GM12878 (cell line): ENCODE measurements around the gene MAP3K4. TPM values are rescaled to one million over a fixed set of nuclear protein-coding genes. Genes with fewer than 3 reads are reported as not detected.

Experiments
- ATAC-seq: fragments of 200-7000 bp; cut with Tn5 transposase; 3 replicates; pipeline ENCODE4 v1.9.1; 2020; ENCODE audit warnings: mild to moderate bottlenecking, moderate library complexity
- BruUV-seq: library from RNA; stranded (reverse); fragments of 400-500 nt; replicated peaks from 2 replicates; lab custom pipeline; 2021; lab: Mats Ljungman, UMichigan
- CTCF ChIA-PET: fragments of 300-600 bp; sonication (Branson Sonifier 250); formaldehyde crosslinking; extraction: SDS; loops from one replicate; lab custom pipeline; 2021; ENCODE audit warnings: inconsistent platforms; lab: Yijun Ruan, JAX
- POLR2A ChIA-PET: fragments of 350-600 bp; formaldehyde crosslinking; extraction: SDS; loops from one replicate; lab custom pipeline; 2021; ENCODE audit warnings: inconsistent platforms; lab: Charles Lee
- RAD21 ChIA-PET: fragments of 300-600 bp; sonication (Branson Sonifier 250); formaldehyde crosslinking; loops from one replicate; lab custom pipeline; 2023; ENCODE audit warnings: antibody characterized with exemption; ENCODE audit not compliant: unreplicated experiment; lab: Charles Lee
- SMC1A ChIA-PET: fragments of 300-600 bp; sonication (Branson Sonifier 250); formaldehyde crosslinking; loops from one replicate; lab custom pipeline; 2023; ENCODE audit not compliant: unreplicated experiment, uncharacterized antibody; lab: Charles Lee
- DNase-seq: peaks from one replicate; pipeline ENCODE4 v3.0.0-alpha.2; 2011; ENCODE audit warnings: low read depth, low spot score
- FAIRE-seq: peaks from 3 replicates; lab custom pipeline; 2011; peaks lifted over from hg19 to GRCh38; lab: Jason Lieb, UNC
- H2AFZ ChIP-seq: 2 replicates; pipeline ENCODE4 v1.6.0; 2011; ENCODE audit warnings: low read depth, low read length, control low read depth; ENCODE audit not compliant: control insufficient read depth
- H3K27ac ChIP-seq: 2 replicates; pipeline ENCODE4 v1.5.1; 2011; ENCODE audit warnings: control low read depth; ENCODE audit not compliant: control insufficient read depth, insufficient read depth
- H3K27me3 ChIP-seq, 2 experiments: replicated peaks in 1 of 2; 2 replicates each; pipeline versions ENCODE4 v1.6.0 to v1.6.1; 2011; ENCODE audit warnings: low read length in 1 of 2; ENCODE audit not compliant: control insufficient read depth in 2 of 2, insufficient read depth in 2 of 2
- H3K36me3 ChIP-seq, 2 experiments: 2 replicates each; pipeline ENCODE4 v1.5.1; 2011; ENCODE audit warnings: low read length in 1 of 2; ENCODE audit not compliant: control insufficient read depth in 2 of 2, insufficient read depth in 2 of 2
- H3K4me1 ChIP-seq: 2 replicates; pipeline ENCODE4 v1.6.1; 2011; ENCODE audit warnings: mild to moderate bottlenecking, low read length, moderate library complexity, mixed read lengths; ENCODE audit not compliant: control insufficient read depth, insufficient read depth
- H3K4me2 ChIP-seq: 2 replicates; pipeline ENCODE4 v1.6.0; 2011; ENCODE audit warnings: control low read depth; ENCODE audit not compliant: control insufficient read depth, insufficient read depth
- H3K4me3 ChIP-seq: fragments of 200-600 bp; sonication (generic); 2 replicates; pipeline ENCODE4 v1.5.1; 2016
- H3K79me2 ChIP-seq: 2 replicates; pipeline ENCODE4 v1.6.0; 2011; ENCODE audit warnings: low read length; ENCODE audit not compliant: control insufficient read depth, insufficient read depth
- H3K9ac ChIP-seq: 2 replicates; pipeline ENCODE4 v1.8.0; 2011; ENCODE audit warnings: low read length, control low read depth, mixed read lengths; ENCODE audit not compliant: control insufficient read depth, insufficient read depth
- H3K9me3 ChIP-seq: replicated peaks from 3 replicates; pipeline ENCODE4 v1.5.1; 2011; ENCODE audit warnings: mild to moderate bottlenecking, low read length; ENCODE audit not compliant: control insufficient read depth, insufficient read depth
- H4K20me1 ChIP-seq: 2 replicates; pipeline ENCODE4 v1.6.0; 2011; ENCODE audit not compliant: control insufficient read depth, insufficient read depth
- IRF4 ChIP-seq: IDR thresholded peaks from 2 replicates; pipeline ENCODE4 v1.6.1; 2011; ENCODE audit warnings: low read depth, low read length
- KDM1A ChIP-seq: fragments of 200-600 bp; sonication (generic); IDR thresholded peaks from 2 replicates; pipeline ENCODE4 v1.6.1; 2016; ENCODE audit warnings: borderline replicate concordance
- NFIC ChIP-seq: IDR thresholded peaks from 2 replicates; pipeline ENCODE4 v1.6.1; 2012; ENCODE audit warnings: low read depth, mild to moderate bottlenecking, inconsistent platforms, low read length, moderate library complexity
- PAX8 ChIP-seq: fragments of 450-650 bp; IDR thresholded peaks from 2 replicates; pipeline ENCODE4 v1.6.1; 2017; ENCODE audit warnings: mild to moderate bottlenecking, moderate library complexity
- SRF ChIP-seq, 2 experiments: IDR thresholded peaks; 2 replicates each; pipeline ENCODE4 v1.6.1; 2011; ENCODE audit warnings: low read depth in 2 of 2, low read length in 2 of 2, mild to moderate bottlenecking in 1 of 2, moderate library complexity in 1 of 2
- USF1 ChIP-seq: IDR thresholded peaks from 2 replicates; pipeline ENCODE4 v1.6.1; 2011; ENCODE audit warnings: borderline replicate concordance, low read depth, mild to moderate bottlenecking, moderate library complexity, mixed read lengths, low read length; ENCODE audit not compliant: insufficient read depth; ENCODE audit errors: extremely low read length
- ZNF24 ChIP-seq: fragments of 450-650 bp; IDR thresholded peaks from 2 replicates; pipeline ENCODE4 v1.6.1; 2017; ENCODE audit warnings: antibody characterized with exemption, mild to moderate bottlenecking
- ZZZ3 ChIP-seq: IDR thresholded peaks from 2 replicates; pipeline ENCODE4 v1.6.1; 2011; ENCODE audit warnings: low read depth; ENCODE audit not compliant: control insufficient read depth, insufficient read length
- WGBS: methylation state at CpG from one replicate; pipeline ENCODE4 v1.1.6; 2016; ENCODE audit warnings: low lambda C conversion rate; ENCODE audit not compliant: insufficient replicate concordance, insufficient coverage; ENCODE audit errors: missing lambda C conversion rate; 5-methylcytosine and 5-hydroxymethylcytosine counted together
- in situ Hi-C: fragments of 300-500 bp; cut with MboI; formaldehyde crosslinking; loops from 9 replicates; pipeline ENCODE4 v1.14.3; 2018; ENCODE audit warnings: mixed read lengths
- intact Hi-C: fragments of 100-400 bp; cut with micrococcal nuclease; formaldehyde crosslinking; loops from one replicate; pipeline ENCODE4 v1.14.2; 2022; ENCODE audit not compliant: unreplicated experiment
- polyA plus RNA-seq, 11 experiments: library from polyadenylated mRNA; depleted of rRNA in 4 of 11; unstranded in 6 of 11; stranded (reverse) in 5 of 11; fragments of >200 nt; fragmentation: Nextera tagmentation in 4 of 11; fragmentation: Illumina TruSeq in 1 of 11; extraction: Ambion mirVana in 4 of 11; extraction: Trizol in 1 of 11; gene quantifications; 1 replicate in 1 of 11; 2 replicates in 10 of 11; pipeline versions ENCODE4 v1.2.1 to v1.2.3, GENCODE V29; 2011 to 2016; ENCODE audit warnings: inconsistent platforms in 2 of 11, missing spikeins in 2 of 11, low read depth in 1 of 11
- total RNA-seq, 4 experiments: library from RNA; depleted of rRNA in 3 of 4; stranded (reverse); fragments of >200 nt in 3 of 4; fragmentation: Illumina TruSeq in 1 of 4; extraction: Trizol in 1 of 4; gene quantifications; 2 replicates each; pipeline versions ENCODE4 v1.2.1 to v1.2.3, GENCODE V29; 2013 to 2021

The MAP3K4 gene
- total and polyA plus RNA-seq, 10 of the 15 experiments (the other 5 are each of a cell fraction or from before 2014, with no cell fraction given) = 14.0 to 44.5 (median 23.1) TPM

GRCh38 chr6:161010418-161010817 lies 18.8 kb downstream of the MAP3K4 start:
- RAD21 ChIA-PET = no interaction called here
- BruUV-seq = no TSS peak
- peaks cover 21% of the 10 kb centered on the region for H3K79me2 ChIP-seq
- FAIRE-seq = no peak
- no peak overlapping the region for H3K27ac ChIP-seq
- intact Hi-C loops = no loop called here
- H3K4me2 ChIP-seq = no peak overlapping the region
- SMC1A ChIA-PET = interaction anchor here (3.0 kb wide), 1 partner anchor 19 kb away, joined by 9 read pairs; no protein-coding TSS in a partner anchor
- CTCF ChIA-PET = interaction anchor here (1.1 kb wide), 1 partner anchor 16 kb away, joined by 3 read pairs; no protein-coding TSS in a partner anchor
- in situ Hi-C loops = no loop called here
- H3K9ac ChIP-seq = no peak overlapping the region
- H2AFZ ChIP-seq = no peak overlapping the region
- no peaks in the 10 kb centered on the region for H4K20me1 ChIP-seq
- TF ChIP-seq ZNF24 = no peak
- no peak for TF ChIP-seq PAX8
- no peak for TF ChIP-seq IRF4
- no peak for TF ChIP-seq ZZZ3
- TF ChIP-seq USF1 = no peak
- no peak for TF ChIP-seq KDM1A
- TF ChIP-seq SRF (IDR thresholded peaks at IDR 0.05; ENCODE audit: low read depth in 2 of 2, low read length in 2 of 2) = no peak
- no peak for TF ChIP-seq NFIC
- TF ChIP-seq, all 136 proteins: peak for 0
- H3K9me3 ChIP-seq = no peaks in the 10 kb centered on the region; the same call in 2 of the 3 replicates
- no peaks in the 10 kb centered on the region for H3K4me1 ChIP-seq
- DNase-seq (no peak), ATAC-seq (no peak)
- 100% methylated on average over 1 of the region's 1 CpG for WGBS
- peaks cover 0 to 1% of the 10 kb centered on the region in 2 experiments; a peak in 3 of 4 replicates for H3K36me3 ChIP-seq
- H3K27me3 ChIP-seq = no peaks in the 10 kb centered on the region
- POLR2A ChIA-PET = interaction anchor here (0.6 kb wide), 1 partner anchor 30 kb away, joined by 5 read pairs; no protein-coding TSS in a partner anchor
- H3K4me3 ChIP-seq = no peak overlapping the region
